Activated naive CD4-positive, alpha-beta T cell treated with anti-CD3 and anti-CD28 coated beads for 36 hours (primary cell): ENCODE results near the gene CPEB1. TPM values are rescaled to one million over a fixed set of nuclear protein-coding genes. Genes with fewer than 3 reads are reported as not detected.

ENCODE experiments used
- CTCF ChIA-PET: fragments of 350-600 bp; sonication (Branson Sonifier 250); formaldehyde crosslinking; loops from one replicate; lab custom pipeline; 2021; ENCODE audit warnings: antibody characterized with exemption; lab: Charles Lee
- DNase-seq: peaks from one replicate; pipeline ENCODE4 v3.0.0-alpha.2; 2020
- H3K27ac Mint-ChIP-seq: one replicate; pipeline ENCODE4 v1.8.0; 2021; ENCODE audit warnings: mild to moderate bottlenecking, mixed read lengths
- H3K27me3 Mint-ChIP-seq: one replicate; pipeline ENCODE4 v1.8.0; 2021; ENCODE audit warnings: low read depth, mixed read lengths
- H3K36me3 Mint-ChIP-seq: one replicate; pipeline ENCODE4 v1.8.0; 2021; ENCODE audit warnings: low read depth, mixed read lengths
- H3K4me1 Mint-ChIP-seq: one replicate; pipeline ENCODE4 v1.8.0; 2021; ENCODE audit warnings: low read depth, mixed read lengths
- H3K4me3 Mint-ChIP-seq: one replicate; pipeline ENCODE4 v1.8.0; 2021; ENCODE audit warnings: mild to moderate bottlenecking, moderate library complexity, mixed read lengths
- H3K9me3 Mint-ChIP-seq: one replicate; pipeline ENCODE4 v1.8.0; 2021; ENCODE audit warnings: mixed read lengths
- intact Hi-C: fragments of 100-400 bp; cut with micrococcal nuclease; formaldehyde crosslinking; loops from one replicate; pipeline ENCODE4 v1.15.1; 2023
- total RNA-seq, 2 experiments: library from RNA; stranded (reverse); gene quantifications; one replicate each; pipeline ENCODE4 v1.2.3, GENCODE V29; 2021

Gene CPEB1
- under 1 TPM in 1 of 2 experiments, not detected in 1; 0.10 TPM for total RNA-seq

- Mint-ChIP-seq H3K4me1 (peaks cover 8% of the 10 kb centered on the region), H3K27ac (no peak within 1 kb of the TSS)
- intact Hi-C loops, result loop anchor here (10.0 kb wide), 1 partner anchor 338 kb away; the partner anchor contains the start of gene RAMAC
Measured at GRCh38 chr15:82647045-82647834, at the start of gene CPEB1. Gene CPEB1, minus strand, starts transcription at chr15:82647363. Its CDS starts 18,904 bp downstream, at chr15:82628459.

GRCh38 chr15:82692171-82692570 is 45.0 kb upstream of the CPEB1 start:
- H3K9me3 Mint-ChIP-seq, result no peaks in the 10 kb centered on the region
- CTCF ChIA-PET, result no interaction called here
- H3K4me3 Mint-ChIP-seq, result no peak overlapping the region
- H3K27ac Mint-ChIP-seq, result no peak overlapping the region
- no peaks in the 10 kb centered on the region for H3K27me3 Mint-ChIP-seq
- DNase-seq, result no peak
- H3K4me1 Mint-ChIP-seq, result no peaks in the 10 kb centered on the region
- intact Hi-C loops, result no loop called here
- no peaks in the 10 kb centered on the region for H3K36me3 Mint-ChIP-seq

More at GRCh38 chr15:82647045-82647834, at the start of gene CPEB1:
- CTCF ChIA-PET, result no interaction called here
- peak within 1 kb of the TSS; percentile 48 for H3K4me3 Mint-ChIP-seq
- H3K9me3 Mint-ChIP-seq, result no peaks in the 10 kb centered on the region
- no peaks in the 10 kb centered on the region for H3K36me3 Mint-ChIP-seq
- peak; percentile 39 for DNase-seq
- peaks cover 43% of the 10 kb centered on the region for H3K27me3 Mint-ChIP-seq

GRCh38 chr15:82689147-82689546 is 42.0 kb upstream of the CPEB1 start:
- CTCF ChIA-PET, result interaction anchor here (0.5 kb wide), 1 partner anchor 39 kb away, joined by 3 read pairs; no protein-coding TSS in a partner anchor
- no peaks in the 10 kb centered on the region for H3K4me1 Mint-ChIP-seq
- DNase-seq, result no peak
- no peaks in the 10 kb centered on the region for H3K36me3 Mint-ChIP-seq
- H3K27ac Mint-ChIP-seq, result no peak overlapping the region
- H3K9me3 Mint-ChIP-seq, result no peaks in the 10 kb centered on the region
- H3K27me3 Mint-ChIP-seq, result no peaks in the 10 kb centered on the region
- intact Hi-C loops, result no loop called here
- H3K4me3 Mint-ChIP-seq, result no peak overlapping the region

GRCh38 chr15:82688691-82689090 is 41.5 kb upstream of the CPEB1 start:
- Mint-ChIP-seq H3K36me3 (no peaks in the 10 kb centered on the region), H3K4me1 (no peaks in the 10 kb centered on the region), H3K9me3 (no peaks in the 10 kb centered on the region), H3K4me3 (no peak overlapping the region), H3K27ac (no peak overlapping the region), H3K27me3 (no peaks in the 10 kb centered on the region)
- no peak for DNase-seq
- CTCF ChIA-PET, result interaction anchor here (0.5 kb wide), 1 partner anchor 39 kb away, joined by 3 read pairs; no protein-coding TSS in a partner anchor
- intact Hi-C loops, result no loop called here

GRCh38 chr15:82681371-82681770 is 34.2 kb upstream of the CPEB1 start:
- Mint-ChIP-seq H3K4me1 (peaks cover 7% of the 10 kb centered on the region), H3K4me3 (peak overlapping the region; percentile 88), H3K27me3 (peaks cover 2% of the 10 kb centered on the region), H3K9me3 (no peaks in the 10 kb centered on the region), H3K36me3 (no peaks in the 10 kb centered on the region), H3K27ac (no peak overlapping the region)
- intact Hi-C loops, result loop anchor here (5.0 kb wide), 1 partner anchor 331 kb away; the partner anchor contains the start of gene C15orf40
- no peak for DNase-seq
- CTCF ChIA-PET, result interaction anchor here (0.7 to 1.5 kb wide), 2 partner anchors 90 to 150 kb away, joined by 3 read pairs; no protein-coding TSS in a partner anchor

- DNase-seq, result peak; percentile 86
- H3K36me3 Mint-ChIP-seq, result no peaks in the 10 kb centered on the region
- intact Hi-C loops, result loop anchor here (1.0 to 5.0 kb wide), 6 partner anchors 29 to 332 kb away; partner anchors contain the start of genes AP3B2, C15orf40, RAMAC and RPS17
- peak overlapping the region; percentile 47 for H3K27ac Mint-ChIP-seq
- peak overlapping the region; percentile 88 for H3K4me3 Mint-ChIP-seq
- CTCF ChIA-PET, result interaction anchor here (0.7 to 1.5 kb wide), 3 partner anchors 89 to 150 kb away, joined by 3 read pairs; no protein-coding TSS in a partner anchor
- no peaks in the 10 kb centered on the region for H3K9me3 Mint-ChIP-seq
- H3K27me3 Mint-ChIP-seq, result peaks cover 2% of the 10 kb centered on the region
- H3K4me1 Mint-ChIP-seq, result peaks cover 7% of the 10 kb centered on the region
Measured at GRCh38 chr15:82680200-82681102, 33.3 kb upstream of the CPEB1 start.

GRCh38 chr15:82679626-82680199 is 32.5 kb upstream of the CPEB1 start:
- DNase-seq, result no peak
- intact Hi-C loops, result loop anchor here (1.0 to 5.0 kb wide), 6 partner anchors 30 to 333 kb away; partner anchors contain the start of genes AP3B2, C15orf40, RAMAC and RPS17
- CTCF ChIA-PET, result interaction anchor here (0.7 kb wide), 1 partner anchor 139 kb away, joined by 3 read pairs; no protein-coding TSS in a partner anchor
- H3K27me3 Mint-ChIP-seq, result peaks cover 2% of the 10 kb centered on the region
- no peaks in the 10 kb centered on the region for H3K9me3 Mint-ChIP-seq
- peak overlapping the region; percentile 88 for H3K4me3 Mint-ChIP-seq
- no peaks in the 10 kb centered on the region for H3K36me3 Mint-ChIP-seq
- peaks cover 7% of the 10 kb centered on the region for H3K4me1 Mint-ChIP-seq
- no peak overlapping the region for H3K27ac Mint-ChIP-seq

GRCh38 chr15:82677720-82678323 is 30.7 kb upstream of the CPEB1 start:
- Mint-ChIP-seq H3K4me3 (no peak overlapping the region), H3K27me3 (peaks cover 2% of the 10 kb centered on the region), H3K9me3 (no peaks in the 10 kb centered on the region), H3K36me3 (no peaks in the 10 kb centered on the region), H3K4me1 (peaks cover 7% of the 10 kb centered on the region), H3K27ac (no peak overlapping the region)
- DNase-seq, result no peak
- intact Hi-C loops, result no loop called here
- CTCF ChIA-PET, result no interaction called here

GRCh38 chr15:82674873-82675272 is 27.7 kb upstream of the CPEB1 start:
- Mint-ChIP-seq H3K36me3 (no peaks in the 10 kb centered on the region), H3K4me3 (no peak overlapping the region), H3K4me1 (no peaks in the 10 kb centered on the region), H3K27ac (no peak overlapping the region), H3K9me3 (no peaks in the 10 kb centered on the region), H3K27me3 (no peaks in the 10 kb centered on the region)
- DNase-seq, result no peak
- intact Hi-C loops, result no loop called here
- CTCF ChIA-PET, result no interaction called here

GRCh38 chr15:82670699-82671098 is 23.5 kb upstream of the CPEB1 start:
- no peak for DNase-seq
- Mint-ChIP-seq H3K4me1 (no peaks in the 10 kb centered on the region), H3K27ac (no peak overlapping the region), H3K9me3 (no peaks in the 10 kb centered on the region), H3K27me3 (no peaks in the 10 kb centered on the region), H3K4me3 (no peak overlapping the region), H3K36me3 (no peaks in the 10 kb centered on the region)
- intact Hi-C loops, result no loop called here
- CTCF ChIA-PET, result no interaction called here

GRCh38 chr15:82666606-82667005 is 19.4 kb upstream of the CPEB1 start:
- Mint-ChIP-seq H3K27me3 (peaks cover 6% of the 10 kb centered on the region), H3K4me3 (no peak overlapping the region), H3K36me3 (no peaks in the 10 kb centered on the region), H3K9me3 (no peaks in the 10 kb centered on the region), H3K27ac (no peak overlapping the region), H3K4me1 (no peaks in the 10 kb centered on the region)
- no peak for DNase-seq
- CTCF ChIA-PET, result no interaction called here
- intact Hi-C loops, result no loop called here
